IMR-90 (cell line): ENCODE measurements around the gene PRR14L. TPM values are rescaled to one million over a fixed set of nuclear protein-coding genes. Genes with fewer than 3 reads are reported as not detected.

Experiments used
- ATAC-seq: fragments of 200-7000 bp; cut with Tn5 transposase; 2 replicates; pipeline ENCODE4 v1.9.1; 2020; ENCODE audit warnings: low read depth, mild to moderate bottlenecking, moderate library complexity
- BruUV-seq: library from RNA; stranded (reverse); fragments of 400-500 nt; replicated peaks from 2 replicates; lab custom pipeline; 2021; lab: Mats Ljungman, UMichigan
- CTCF ChIA-PET: fragments of 300-600 bp; formaldehyde crosslinking; extraction: SDS; loops from one replicate; lab custom pipeline; 2021; ENCODE audit warnings: antibody characterized with exemption; lab: Yijun Ruan, JAX
- POLR2A ChIA-PET: fragments of 300-600 bp; sonication (Branson Sonifier 250); formaldehyde crosslinking; loops from one replicate; lab custom pipeline; 2022; ENCODE audit warnings: antibody characterized with exemption; ENCODE audit not compliant: unreplicated experiment; lab: Charles Lee
- DNase-seq: peaks from one replicate; pipeline ENCODE4 v3.0.0; 2013
- H2AFZ ChIP-seq: replicated peaks from 2 replicates; pipeline ENCODE3; 2013; ENCODE audit warnings: low read length, mild to moderate bottlenecking; ENCODE audit not compliant: poor library complexity
- H2AK5ac ChIP-seq: 2 replicates; pipeline ENCODE4 v1.6.1; 2013; ENCODE audit warnings: low read depth, low read length, inconsistent platforms
- H2AK9ac ChIP-seq: replicated peaks from 2 replicates; pipeline ENCODE3; 2013; ENCODE audit warnings: mild to moderate bottlenecking, low read depth, low read length, moderate library complexity; ENCODE audit not compliant: poor library complexity
- H2BK120ac ChIP-seq: 2 replicates; pipeline ENCODE4 v1.6.1; 2013; ENCODE audit warnings: low read depth, low read length, inconsistent platforms
- H2BK15ac ChIP-seq: 3 replicates; pipeline ENCODE4 v1.6.1; 2013; ENCODE audit warnings: low read depth, low read length, inconsistent platforms
- H2BK20ac ChIP-seq: 2 replicates; pipeline ENCODE4 v1.6.1; 2013; ENCODE audit warnings: low read depth, mild to moderate bottlenecking, inconsistent platforms, low read length, moderate library complexity
- H2BK5ac ChIP-seq: 2 replicates; pipeline ENCODE4 v1.6.1; 2013; ENCODE audit warnings: mild to moderate bottlenecking, low read depth, low read length, inconsistent platforms; ENCODE audit not compliant: poor library complexity, severe bottlenecking
- H3K14ac ChIP-seq: replicated peaks from 2 replicates; pipeline ENCODE4 v1.6.1; 2013; ENCODE audit warnings: low read depth, low read length, inconsistent platforms
- H3K18ac ChIP-seq: 2 replicates; pipeline ENCODE4 v1.6.1; 2013; ENCODE audit warnings: low read depth, low read length, control low read depth
- H3K23ac ChIP-seq: 2 replicates; pipeline ENCODE4 v1.6.1; 2013; ENCODE audit warnings: low read depth, low read length, inconsistent platforms
- H3K27ac ChIP-seq: 2 replicates; pipeline ENCODE4 v1.5.1; 2013; ENCODE audit warnings: mild to moderate bottlenecking, control low read depth, low read length; ENCODE audit not compliant: insufficient read depth
- H3K27me3 ChIP-seq: 2 replicates; pipeline ENCODE4 v1.6.1; 2013; ENCODE audit warnings: low read length; ENCODE audit not compliant: control insufficient read depth, insufficient read depth
- H3K36me3 ChIP-seq: 2 replicates; pipeline ENCODE4 v1.6.1; 2013; ENCODE audit warnings: low read length, mixed read lengths; ENCODE audit not compliant: control insufficient read depth, insufficient read depth
- H3K4ac ChIP-seq: 2 replicates; pipeline ENCODE4 v1.6.1; 2013; ENCODE audit warnings: low read depth, low read length, inconsistent platforms
- H3K4me1 ChIP-seq: 2 replicates; pipeline ENCODE4 v1.6.1; 2013; ENCODE audit warnings: low read length, mixed read lengths; ENCODE audit not compliant: control insufficient read depth, insufficient read depth
- H3K4me2 ChIP-seq: 2 replicates; pipeline ENCODE4 v1.6.1; 2013; ENCODE audit warnings: low read depth, mild to moderate bottlenecking, control low read depth, low read length, moderate library complexity
- H3K4me3 ChIP-seq: 2 replicates; pipeline ENCODE4 v1.5.1; 2013; ENCODE audit warnings: low read depth, mild to moderate bottlenecking, control low read depth, low read length, moderate library complexity; ENCODE audit not compliant: insufficient read depth
- H3K56ac ChIP-seq: 2 replicates; pipeline ENCODE4 v1.6.1; 2013; ENCODE audit warnings: low read length, inconsistent platforms; ENCODE audit not compliant: insufficient read depth; ENCODE audit errors: extremely low read depth
- H3K79me1 ChIP-seq, 2 experiments: 2 replicates each; pipeline ENCODE4 v1.6.1; 2013; ENCODE audit warnings: low read length in 2 of 2, inconsistent platforms in 1 of 2, low read depth in 1 of 2
- H3K9ac ChIP-seq: 2 replicates; pipeline ENCODE4 v1.6.1; 2013; ENCODE audit warnings: low read depth, low read length, control low read depth
- H3K9me1 ChIP-seq: 2 replicates; pipeline ENCODE4 v1.6.1; 2013; ENCODE audit warnings: low read length, inconsistent platforms; ENCODE audit not compliant: insufficient read depth
- H3K9me3 ChIP-seq: 2 replicates; pipeline ENCODE4 v1.6.1; 2013; ENCODE audit warnings: low read length; ENCODE audit not compliant: control insufficient read depth, insufficient read depth
- H4K20me1 ChIP-seq: 2 replicates; pipeline ENCODE4 v1.6.1; 2013; ENCODE audit warnings: low read length, inconsistent platforms; ENCODE audit not compliant: insufficient read depth
- H4K5ac ChIP-seq: 2 replicates; pipeline ENCODE4 v1.6.1; 2013; ENCODE audit warnings: mild to moderate bottlenecking, low read depth, low read length, control low read depth
- H4K8ac ChIP-seq, 2 experiments: 2 replicates each; pipeline ENCODE4 v1.6.1; 2013; ENCODE audit warnings: low read depth in 2 of 2, low read length in 2 of 2, control low read depth in 1 of 2, inconsistent platforms in 1 of 2
- H4K91ac ChIP-seq: 2 replicates; pipeline ENCODE4 v1.6.1; 2013; ENCODE audit warnings: low read depth, low read length, inconsistent platforms; ENCODE audit not compliant: insufficient read depth
- CEBPB ChIP-seq: IDR thresholded peaks from 2 replicates; pipeline ENCODE4 v1.6.1; 2012; ENCODE audit warnings: low read depth, low read length, improper control_type of control experiment
- CTCF ChIP-seq: conservative IDR thresholded peaks from 2 replicates; pipeline ENCODE4 v1.5.1; 2012; ENCODE audit warnings: mild to moderate bottlenecking, low read depth, low read length, improper control_type of control experiment
- FOS ChIP-seq: fragments of 150-350 bp; IDR thresholded peaks from 2 replicates; pipeline ENCODE4 v1.6.1; 2016; ENCODE audit warnings: low read depth, low read length
- MAFK ChIP-seq: IDR thresholded peaks from 2 replicates; pipeline ENCODE4 v1.6.1; 2012; ENCODE audit warnings: low read depth, low read length, improper control_type of control experiment
- MAZ ChIP-seq: IDR thresholded peaks from 2 replicates; pipeline ENCODE4 v1.6.1; 2012; ENCODE audit warnings: low read depth, mild to moderate bottlenecking, low read length, improper control_type of control experiment, moderate library complexity, borderline replicate concordance
- MXI1 ChIP-seq: IDR thresholded peaks from 2 replicates; pipeline ENCODE4 v1.6.1; 2012; ENCODE audit warnings: low read depth, mild to moderate bottlenecking, low read length, moderate library complexity, borderline replicate concordance
- RCOR1 ChIP-seq: IDR thresholded peaks from 2 replicates; pipeline ENCODE4 v1.6.1; 2012; ENCODE audit warnings: mild to moderate bottlenecking, low read length, improper control_type of control experiment; ENCODE audit not compliant: insufficient replicate concordance
- RFX5 ChIP-seq: IDR thresholded peaks from 2 replicates; pipeline ENCODE4 v1.8.0; 2012; ENCODE audit warnings: low read depth, mild to moderate bottlenecking, low read length, moderate library complexity
- USF2 ChIP-seq: fragments of 150-350 bp; IDR thresholded peaks from 2 replicates; pipeline ENCODE4 v1.6.1; 2017; ENCODE audit warnings: mild to moderate bottlenecking, antibody characterized with exemption, low read length, low read depth
- WGBS, 2 experiments: methylation state at CpG; one replicate each; pipeline versions ENCODE4 v1.1.5 to v1.1.7; 2013; ENCODE audit warnings: missing lambda C conversion rate in 2 of 2; ENCODE audit not compliant: insufficient read length in 1 of 2; ENCODE audit errors: extremely low coverage in 2 of 2; 5-methylcytosine and 5-hydroxymethylcytosine counted together
- dilution Hi-C: fragments of 300-500 bp; cut with HindIII; formaldehyde crosslinking; loops from one replicate; pipeline ENCODE4 v1.14.3; 2018; ENCODE audit warnings: low sequenced_read_pairs; ENCODE audit not compliant: unreplicated experiment
- in situ Hi-C: fragments of 300-500 bp; cut with MboI; formaldehyde crosslinking; loops from 3 replicates; pipeline ENCODE4 v1.14.3; 2019; ENCODE audit warnings: low sequenced_read_pairs, inconsistent platforms, mixed read lengths
- intact Hi-C: fragments of 100-400 bp; cut with micrococcal nuclease; formaldehyde crosslinking; loops from 2 replicates; pipeline ENCODE4 v1.10.0; 2022
- polyA plus RNA-seq, 3 experiments: library from polyadenylated mRNA; depleted of rRNA; stranded (reverse); fragments of >200 nt; gene quantifications; 2 replicates each; pipeline ENCODE4 v1.2.3, GENCODE V29; 2012; ENCODE audit warnings: low replicate concordance in 1 of 3
- total RNA-seq: library from RNA; depleted of rRNA; stranded (reverse); fragments of >200 nt; gene quantifications from 2 replicates; pipeline ENCODE4 v1.2.3, GENCODE V29; 2012

PRR14L gene
- total and polyA plus RNA-seq, 2 of the 4 experiments (the other 2 are of a cell fraction) = 9.0 to 19.7 TPM

- H2BK120ac ChIP-seq = no peak overlapping the region
- ChIA-PET CTCF (interaction anchor here (0.5 to 0.6 kb wide), 3 partner anchors 69 to 258 kb away, joined by 3 to 6 read pairs (median 4); no protein-coding TSS in a partner anchor), POLR2A (no interaction called here)
- H3K9me1 ChIP-seq = 0 out of 2 replicates have a peak, but pooled peaks cover 3% of the 10 kb centered on the region
- no peak overlapping the region for H3K4me3 ChIP-seq
- no peak overlapping the region for H3K27ac ChIP-seq
- ATAC-seq = no peak
- no peak overlapping the region for H4K5ac ChIP-seq
- H3K36me3 ChIP-seq = 0 out of 2 replicates have a peak, but pooled peaks cover 5% of the 10 kb centered on the region
- H2AK9ac ChIP-seq = no peak overlapping the region
- H3K14ac ChIP-seq = no peak overlapping the region
- BruUV-seq = no TSS peak
- dilution Hi-C loops (no loop called here), intact Hi-C loops (no loop called here), in situ Hi-C loops (no loop called here)
- no peak overlapping the region for H4K91ac ChIP-seq
- H2AK5ac ChIP-seq = no peak overlapping the region
- no peak overlapping the region for H3K56ac ChIP-seq
- H3K9ac ChIP-seq = no peak overlapping the region
- peaks cover 2% of the 10 kb centered on the region for H3K4me1 ChIP-seq
- H3K27me3 ChIP-seq = no peaks in the 10 kb centered on the region
- H2BK5ac ChIP-seq = no peak overlapping the region
- peaks cover 11% of the 10 kb centered on the region for H4K20me1 ChIP-seq
- H3K23ac ChIP-seq = no peak overlapping the region
- H2BK20ac ChIP-seq = no peak overlapping the region
- TF ChIP-seq RFX5 = no peak
- TF ChIP-seq MAFK = no peak
- TF ChIP-seq FOS = no peak
- no peak for TF ChIP-seq USF2
- no peak for TF ChIP-seq CTCF
- TF ChIP-seq MXI1 = no peak
- TF ChIP-seq RCOR1 = no peak
- no peak for TF ChIP-seq MAZ
- TF ChIP-seq CEBPB = no peak
- no CpG with 5 or more reads among the region's 7 CpGs for WGBS, 2 experiments
- no peak for DNase-seq
- no peak overlapping the region for H3K4ac ChIP-seq
- H3K18ac ChIP-seq = no peak overlapping the region
- H4K8ac ChIP-seq = no peak overlapping the region
- H2AFZ ChIP-seq = no peak overlapping the region
- no peak overlapping the region for H3K4me2 ChIP-seq
- H3K9me3 ChIP-seq = no peaks in the 10 kb centered on the region
- no peak overlapping the region for H2BK15ac ChIP-seq
- peaks cover 22 to 43% of the 10 kb centered on the region in 2 experiments for H3K79me1 ChIP-seq
Observed at GRCh38 chr22:31743871-31744270, 6.1 kb downstream of the PRR14L start.
